CD4-positive, alpha-beta T cell treated with Interleukin-17A for 4 hours (primary cell): ENCODE results near the gene MCUB.
A peak's percentile ranks its signal among the peaks of the same experiment; 100 is the strongest.
"Not testable (repeated sequence)": the region's sequence is repeated elsewhere in the genome, so short reads cannot be mapped to it uniquely, and the experiment has no call there.

ENCODE experiments used
- DNase-seq: peaks from one replicate; pipeline ENCODE4 v3.0.0-alpha.2; 2020; ENCODE audit warnings: mixed read lengths

MCUB gene

GRCh38 chr4:109579997-109580396 is 20.0 kb downstream of the MCUB start:
- not testable (repeated sequence) for DNase-seq

GRCh38 chr4:109588176-109588575 is 28.1 kb downstream of the MCUB start:
- peak; percentile 65 for DNase-seq

GRCh38 chr4:109589119-109589518 is 29.1 kb downstream of the MCUB start:
- no peak for DNase-seq

DNA sequence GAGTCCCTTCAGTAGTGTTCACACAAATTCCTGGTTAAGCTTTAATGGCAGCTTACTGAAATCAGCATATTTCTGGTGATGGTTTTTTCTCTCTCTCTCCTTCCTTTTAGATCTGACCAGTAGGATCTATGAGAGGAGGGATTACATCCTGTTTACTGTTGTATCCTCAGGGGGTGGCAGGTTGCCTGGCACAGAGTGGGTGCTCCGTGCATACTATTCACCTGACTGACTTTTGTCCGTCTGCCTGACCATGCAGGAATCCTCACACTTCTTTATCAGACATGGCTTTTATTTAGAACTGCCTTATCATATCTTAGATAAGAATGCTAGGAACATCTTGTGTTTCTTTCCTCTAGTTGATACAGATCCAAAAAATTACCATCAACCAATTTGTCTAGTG is 29.6 kb downstream of the MCUB start:
- DNase-seq = no peak

- no peak for DNase-seq
Observed at GRCh38 chr4:109590905-109591304, 30.9 kb downstream of the MCUB start.

GRCh38 chr4:109592367-109592766 is 32.3 kb downstream of the MCUB start:
- DNase-seq = no peak

DNA sequence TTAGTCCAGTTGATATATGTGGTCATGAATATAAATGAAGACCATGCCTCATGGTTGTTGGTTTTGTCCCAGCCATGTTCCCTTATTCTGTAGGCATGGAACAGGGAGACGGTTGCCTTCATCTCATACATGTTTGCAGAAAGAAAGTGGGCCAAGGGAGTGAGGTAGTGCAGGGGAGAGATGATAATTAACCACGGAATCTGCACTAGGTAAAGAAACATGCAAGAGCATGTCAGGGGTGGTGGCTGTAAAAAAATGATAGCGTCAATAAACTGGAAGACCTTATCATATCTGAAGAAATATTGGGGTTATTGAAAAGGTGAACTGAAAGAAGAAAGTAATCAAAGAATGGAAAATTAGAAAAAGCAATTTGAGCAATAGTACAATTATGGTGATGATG is 35.1 kb downstream of the MCUB start:
- DNase-seq = not testable (repeated sequence)

DNA sequence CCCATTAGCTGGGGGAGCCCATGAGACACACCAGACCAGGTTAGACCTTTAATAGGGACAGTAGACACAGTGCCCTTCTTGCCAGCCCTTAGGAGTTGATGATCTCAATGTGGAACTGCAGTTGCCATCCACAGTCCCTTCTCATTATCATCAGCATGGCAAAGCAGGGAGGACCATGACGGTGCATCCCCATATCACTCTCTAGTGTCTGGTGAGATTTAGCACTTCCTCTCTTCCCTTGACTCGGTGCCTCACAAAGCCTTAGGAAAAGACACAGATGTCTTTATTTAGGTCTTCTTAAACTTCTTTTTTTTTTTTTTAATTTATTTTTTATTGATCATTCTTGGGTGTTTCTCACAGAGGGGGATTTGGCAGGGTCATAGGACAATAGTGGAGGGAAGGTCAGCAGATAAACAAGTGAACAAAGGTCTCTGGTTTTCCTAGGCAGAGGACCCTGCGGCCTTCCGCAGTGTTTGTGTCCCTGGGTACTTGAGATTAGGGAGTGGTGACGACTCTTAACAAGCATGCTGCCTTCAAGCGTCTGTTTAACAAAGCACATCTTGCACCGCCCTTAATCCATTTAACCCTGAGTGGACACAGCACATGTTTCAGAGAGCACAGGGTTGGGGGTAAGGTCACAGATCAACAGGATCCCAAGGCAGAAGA is 36.5 kb downstream of the MCUB start:
- DNase-seq = not testable (repeated sequence)

DNA sequence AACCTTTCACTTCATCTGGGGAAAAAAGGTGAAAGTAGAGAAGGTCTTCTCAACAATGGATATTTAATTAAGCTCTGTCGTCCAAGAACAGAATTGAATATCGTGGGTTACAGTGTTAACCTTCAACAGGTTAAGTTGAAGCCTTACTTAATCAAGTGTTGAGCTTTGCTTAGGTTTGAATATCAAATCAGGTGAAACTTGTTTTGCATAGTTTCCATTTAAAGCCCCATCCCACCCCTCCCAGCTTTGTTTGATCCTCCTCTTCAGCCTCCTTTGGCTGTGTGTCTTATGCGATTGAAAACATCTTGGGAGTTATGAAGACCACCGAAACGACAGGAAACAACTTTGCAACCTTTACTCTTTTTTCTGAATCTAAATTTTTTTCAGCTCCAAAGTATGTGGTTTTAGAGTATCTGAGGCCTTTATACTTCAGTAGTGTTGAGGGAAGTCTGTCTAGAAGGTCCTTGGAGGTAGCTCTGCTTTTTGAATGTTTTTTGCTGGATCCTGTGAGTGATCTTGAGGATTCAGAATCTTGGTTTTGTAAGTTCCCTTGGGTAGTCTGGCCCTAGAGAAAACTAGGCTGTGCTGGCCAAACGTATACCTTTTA is 39.1 kb downstream of the MCUB start:
- DNase-seq = no peak

GRCh38 chr4:109600431-109600830 is 40.4 kb downstream of the MCUB start:
- DNase-seq = no peak

- DNase-seq = no peak
Observed at GRCh38 chr4:109601336-109601735, 41.3 kb downstream of the MCUB start.

DNA sequence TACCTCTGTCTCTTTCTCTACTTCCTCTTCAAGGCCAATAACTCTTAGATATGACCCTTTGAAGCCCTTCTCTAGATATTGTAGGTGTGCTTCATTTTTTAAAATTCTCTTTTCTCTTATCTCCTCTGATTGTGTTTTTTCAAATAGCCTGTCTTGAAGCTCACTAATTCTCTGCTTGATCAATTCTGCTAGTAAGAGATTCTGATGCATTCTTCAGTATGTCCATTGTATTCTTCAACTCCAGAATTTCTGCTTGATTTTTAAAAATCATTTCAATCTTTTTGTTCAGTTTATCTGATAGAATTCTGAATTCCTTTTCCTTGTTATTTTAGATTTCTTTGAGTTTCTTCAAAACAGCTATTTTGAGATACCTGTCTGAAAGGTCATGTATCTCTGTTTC is 47.9 kb downstream of the MCUB start:
- no peak for DNase-seq

GRCh38 chr4:109608879-109609278 is 48.8 kb downstream of the MCUB start:
- DNase-seq = no peak

GRCh38 chr4:109609431-109609830 is 49.4 kb downstream of the MCUB start:
- DNase-seq = no peak

GRCh38 chr4:109610489-109610888 is 50.4 kb downstream of the MCUB start:
- DNase-seq = no peak

GRCh38 chr4:109611045-109611646 is 51.1 kb downstream of the MCUB start:
- no peak for DNase-seq

DNA sequence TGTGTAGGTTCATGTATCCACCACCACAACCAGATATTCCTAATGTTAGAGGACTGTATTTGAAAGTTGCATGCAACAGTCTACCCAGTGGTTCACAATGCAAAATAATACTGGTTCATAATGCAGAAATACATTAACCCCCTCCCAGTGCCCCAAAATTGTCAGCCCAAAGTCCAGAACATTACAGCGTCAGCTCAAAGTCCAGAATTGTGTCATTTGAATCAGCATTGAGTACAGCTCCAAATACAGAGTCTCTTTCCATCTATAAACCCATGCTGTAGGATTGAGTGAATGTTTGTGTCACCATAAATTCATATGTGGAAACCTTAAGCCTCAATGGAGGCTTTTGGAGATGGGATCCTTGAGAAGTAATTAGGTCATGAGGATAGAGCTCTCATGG is 54.0 kb downstream of the MCUB start:
- no peak for DNase-seq

- DNase-seq = no peak
Observed at GRCh38 chr4:109614466-109614865, 54.4 kb downstream of the MCUB start.

GRCh38 chr4:109615742-109616141 is 55.7 kb downstream of the MCUB start:
- DNase-seq = no peak

DNA sequence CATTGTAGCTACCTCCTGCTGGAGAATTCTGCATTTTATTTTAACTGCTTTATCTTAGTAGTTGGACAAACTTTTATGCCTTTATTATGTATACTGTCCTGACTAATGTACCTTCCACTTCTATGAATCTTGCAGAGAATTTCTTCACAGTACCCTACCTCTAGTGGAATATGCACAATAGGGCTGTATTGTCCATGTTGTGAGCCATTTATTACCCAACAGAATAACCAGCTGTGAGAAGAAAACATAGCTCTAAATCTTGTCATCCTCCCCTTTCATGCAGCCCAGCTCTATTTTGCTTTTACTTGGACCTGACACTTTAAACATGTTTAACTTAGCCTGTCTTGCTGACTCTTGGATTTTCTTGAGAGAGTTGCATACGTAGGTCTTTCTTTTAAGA is 56.2 kb downstream of the MCUB start:
- no peak for DNase-seq

DNA sequence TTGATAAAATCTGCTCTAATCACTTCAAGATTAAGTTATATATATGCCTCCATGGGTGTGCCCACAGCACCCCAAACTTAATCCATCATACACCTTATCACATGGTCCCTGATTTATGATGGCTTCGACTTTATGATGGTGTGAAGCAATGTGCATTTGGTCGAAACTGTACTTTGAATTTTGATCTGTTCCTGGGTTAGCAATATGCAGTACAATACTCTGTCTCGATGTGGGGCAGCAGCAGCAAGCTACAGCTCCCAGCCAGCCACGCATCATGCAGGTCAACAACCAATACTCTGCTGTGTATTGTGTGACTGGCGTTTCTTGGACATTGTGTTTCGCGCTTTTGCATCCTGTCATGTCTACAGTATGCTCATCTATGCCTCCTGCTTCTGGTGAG is 62.6 kb downstream of the MCUB start:
- no peak for DNase-seq

DNA sequence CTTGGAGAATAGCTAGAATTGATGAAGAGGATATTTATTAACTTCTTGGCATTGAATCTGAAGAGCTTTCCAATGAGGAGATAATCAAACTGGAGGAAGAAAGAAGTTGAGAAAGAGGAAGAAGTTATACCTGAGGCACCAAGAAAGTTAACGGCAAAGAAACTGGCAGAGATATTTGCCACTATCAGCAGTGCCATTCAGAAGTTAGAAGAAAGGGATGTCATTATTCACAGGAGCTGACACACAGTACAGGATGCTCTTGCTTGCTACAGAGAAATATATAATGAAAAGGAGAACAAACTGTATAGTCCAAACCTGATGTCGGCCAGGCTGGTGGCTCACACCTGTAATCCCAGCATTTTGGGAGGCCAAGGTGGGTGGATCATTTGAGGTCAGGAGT is 64.5 kb downstream of the MCUB start:
- no peak for DNase-seq

DNA sequence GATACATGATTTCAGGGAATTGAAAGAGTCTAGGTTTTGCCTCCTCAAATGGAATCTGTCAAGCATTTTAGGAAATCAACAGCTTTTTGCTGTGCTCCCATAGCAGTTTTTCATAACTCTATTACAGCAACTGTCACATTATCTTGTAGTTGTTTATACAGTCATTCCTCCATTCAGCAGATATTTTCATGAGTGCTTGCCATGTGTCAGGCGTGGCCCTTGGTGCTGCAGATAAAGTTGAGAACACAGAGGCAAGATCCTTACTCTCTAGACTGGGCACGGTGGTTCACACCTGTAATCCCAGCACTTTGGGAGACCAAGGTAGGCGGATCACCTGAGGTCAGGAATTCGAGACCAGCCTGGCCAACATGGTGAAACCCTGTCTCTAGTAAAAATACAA is 67.3 kb downstream of the MCUB start:
- no peak for DNase-seq

DNA sequence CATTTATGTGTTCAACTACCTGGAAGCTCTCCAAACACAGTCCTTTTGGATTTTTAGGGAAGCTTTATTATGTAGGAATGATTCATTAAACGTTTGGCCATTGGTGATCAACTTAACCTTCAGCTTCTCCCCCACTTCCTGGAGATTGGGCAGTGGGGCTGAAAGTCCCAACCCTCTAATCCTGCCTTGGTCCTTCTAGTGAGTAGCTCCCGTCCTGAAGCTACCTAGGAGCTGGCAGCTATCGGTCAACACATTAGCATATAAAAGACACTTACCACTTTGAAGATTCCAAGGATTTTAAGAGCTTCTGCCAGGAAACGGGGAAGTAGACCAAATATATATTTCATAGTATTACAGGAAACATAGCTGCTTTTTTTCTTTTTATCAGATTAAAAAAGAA is 69.7 kb downstream of the MCUB start:
- DNase-seq = no peak
